ENCODE data around the gene TIGD2.
"Not testable (repeated sequence)": the region's sequence is repeated elsewhere in the genome, so short reads cannot be mapped to it uniquely, and the experiment has no call there.

Gene TIGD2

GRCh38 chr4:89119836-89120235, 8.5 kb downstream of the TIGD2 start:
- no peak for DNase-seq (ENCODE audit: low read depth in 2 of 2)

GRCh38 chr4:89121387-89122068, 10.2 kb downstream of the TIGD2 start:
- no peak for DNase-seq (ENCODE audit: low read depth in 2 of 2)

- no peak for DNase-seq (ENCODE audit: low read depth in 2 of 2)
These were observed 12.1 kb downstream of the TIGD2 start for GRCh38 chr4:89123451-89123851.

GRCh38 chr4:89125901-89126782, 14.8 kb downstream of the TIGD2 start:
- no peak for DNase-seq (ENCODE audit: low read depth in 2 of 2)

- no peak for DNase-seq (ENCODE audit: low read depth in 2 of 2)
These were observed 17.8 kb downstream of the TIGD2 start for GRCh38 chr4:89129080-89129640.

GRCh38 chr4:89134775-89135319, 23.5 kb downstream of the TIGD2 start:
- DNase-seq (ENCODE audit: low read depth in 2 of 2) = no peak

GRCh38 chr4:89136525-89136924, 25.2 kb downstream of the TIGD2 start:
- DNase-seq (ENCODE audit: low read depth in 2 of 2) = no peak

GRCh38 chr4:89137231-89137630, 25.9 kb downstream of the TIGD2 start:
- no peak for DNase-seq (ENCODE audit: low read depth in 2 of 2)

- DNase-seq (ENCODE audit: low read depth in 2 of 2) = no peak
These were observed 26.4 kb downstream of the TIGD2 start for GRCh38 chr4:89137695-89138094.

GRCh38 chr4:89140168-89140759, 28.9 kb downstream of the TIGD2 start:
- DNase-seq (ENCODE audit: low read depth in 2 of 2) = no peak

- no peak for DNase-seq (ENCODE audit: low read depth in 2 of 2)
These were observed 31.6 kb downstream of the TIGD2 start for GRCh38 chr4:89142691-89143669.

- not testable (repeated sequence) for DNase-seq (ENCODE audit: low read depth in 2 of 2)
These were observed 33.3 kb downstream of the TIGD2 start for GRCh38 chr4:89144652-89145051.

- no peak for DNase-seq (ENCODE audit: low read depth in 2 of 2)
These were observed 34.9 kb downstream of the TIGD2 start for GRCh38 chr4:89146196-89146595.

GRCh38 chr4:89152972-89153371, 41.6 kb downstream of the TIGD2 start:
- DNase-seq (ENCODE audit: low read depth in 2 of 2) = no peak

- DNase-seq (ENCODE audit: low read depth in 2 of 2) = no peak
These were observed 45.0 kb downstream of the TIGD2 start for GRCh38 chr4:89156174-89156914.

- no peak for DNase-seq (ENCODE audit: low read depth in 2 of 2)
These were observed 46.2 kb downstream of the TIGD2 start for GRCh38 chr4:89157488-89158024.

- no peak for DNase-seq (ENCODE audit: low read depth in 2 of 2)
These were observed 47.7 kb downstream of the TIGD2 start for GRCh38 chr4:89158884-89159503.

GRCh38 chr4:89160806-89161205, 49.5 kb downstream of the TIGD2 start:
- DNase-seq (ENCODE audit: low read depth in 2 of 2) = no peak

GRCh38 chr4:89161841-89162240, 50.5 kb downstream of the TIGD2 start:
- no peak for DNase-seq (ENCODE audit: low read depth in 2 of 2)

Measured in activated CD4-positive, alpha-beta T cell treated with anti-CD3 and anti-CD28 coated beads for 24 hours (primary cell).